ENCODE results near the gene PTPRG.

- TF ChIP-seq CTCF (conservative IDR thresholded peaks at IDR 0.05; ENCODE audit: low read depth, low read length) (no peak), EZH2phosphoT487 (IDR thresholded peaks at IDR 0.05; ENCODE audit: borderline replicate concordance, low read length) (no peak)
Observed at GRCh38 chr3:61829722-61830350, 268.5 kb downstream of the PTPRG start.

Data from PC-3 (cell line).